ENCODE data around the gene XYLB.

DNA sequence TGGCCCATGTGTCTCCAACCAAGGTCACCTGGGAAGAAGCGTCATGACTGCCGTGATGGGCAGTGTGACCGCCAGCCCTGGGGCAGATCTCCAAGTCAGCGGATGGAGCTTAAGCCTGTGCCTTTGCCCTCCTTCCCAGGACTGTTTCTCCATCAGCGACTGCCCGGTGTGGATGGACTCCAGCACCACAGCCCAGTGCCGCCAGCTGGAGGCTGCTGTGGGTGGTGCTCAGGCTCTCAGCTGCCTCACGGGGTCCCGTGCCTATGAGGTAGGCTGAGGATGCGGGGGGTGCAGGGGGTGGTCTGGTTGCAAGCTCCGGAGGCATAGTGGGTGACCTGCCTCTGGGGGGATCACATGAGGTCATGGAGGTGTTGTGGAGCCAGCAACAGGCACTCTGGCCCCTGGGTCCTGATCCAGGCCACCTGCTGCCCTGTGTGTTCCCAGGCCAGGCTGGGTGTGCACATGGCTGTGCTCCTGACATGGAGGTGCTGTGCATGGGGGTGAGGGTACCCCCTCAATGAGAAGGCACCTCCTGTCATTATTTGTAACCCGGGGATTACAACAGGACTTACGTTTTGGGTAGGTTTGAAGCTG lies 19.0 kb downstream of the XYLB start:
- TF ChIP-seq, protein P1, sequence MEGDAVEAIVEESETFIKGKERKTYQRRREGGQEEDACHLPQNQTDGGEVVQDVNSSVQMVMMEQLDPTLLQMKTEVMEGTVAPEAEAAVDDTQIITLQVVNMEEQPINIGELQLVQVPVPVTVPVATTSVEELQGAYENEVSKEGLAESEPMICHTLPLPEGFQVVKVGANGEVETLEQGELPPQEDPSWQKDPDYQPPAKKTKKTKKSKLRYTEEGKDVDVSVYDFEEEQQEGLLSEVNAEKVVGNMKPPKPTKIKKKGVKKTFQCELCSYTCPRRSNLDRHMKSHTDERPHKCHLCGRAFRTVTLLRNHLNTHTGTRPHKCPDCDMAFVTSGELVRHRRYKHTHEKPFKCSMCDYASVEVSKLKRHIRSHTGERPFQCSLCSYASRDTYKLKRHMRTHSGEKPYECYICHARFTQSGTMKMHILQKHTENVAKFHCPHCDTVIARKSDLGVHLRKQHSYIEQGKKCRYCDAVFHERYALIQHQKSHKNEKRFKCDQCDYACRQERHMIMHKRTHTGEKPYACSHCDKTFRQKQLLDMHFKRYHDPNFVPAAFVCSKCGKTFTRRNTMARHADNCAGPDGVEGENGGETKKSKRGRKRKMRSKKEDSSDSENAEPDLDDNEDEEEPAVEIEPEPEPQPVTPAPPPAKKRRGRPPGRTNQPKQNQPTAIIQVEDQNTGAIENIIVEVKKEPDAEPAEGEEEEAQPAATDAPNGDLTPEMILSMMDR (IDR thresholded peaks at IDR 0.05): no peak
- no peak for TF ChIP-seq POLR2A (IDR thresholded peaks at IDR 0.05)
